ENCODE data around the gene FMNL3.

DNA sequence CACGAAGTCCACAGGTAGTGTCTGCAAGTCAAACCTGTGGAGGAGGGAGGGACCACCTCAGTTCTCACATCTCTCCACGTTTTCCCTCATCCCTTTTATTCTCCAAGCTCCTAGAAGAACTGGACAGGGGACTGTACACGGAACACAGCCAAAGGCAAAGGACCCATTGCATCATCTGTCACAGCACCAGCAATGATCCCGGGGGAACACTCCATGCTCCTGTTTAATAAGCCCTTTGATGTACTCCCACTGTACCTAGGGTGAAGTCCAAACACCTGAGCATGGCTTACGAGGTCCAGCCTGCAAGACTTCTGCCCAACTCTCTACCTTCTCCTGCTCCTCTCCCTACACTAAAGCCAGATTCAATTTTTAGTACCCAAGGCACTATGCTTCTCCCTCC is 57.3 kb downstream of the FMNL3 start:
- TF ChIP-seq POLR2A (IDR thresholded peaks at IDR 0.05) (no peak), CTCF (IDR thresholded peaks at IDR 0.05) (no peak)
